H9 (cell line): ENCODE results near the gene LRRC26. TPM values are rescaled to one million over a fixed set of nuclear protein-coding genes. Genes with fewer than 3 reads are reported as not detected.

Source experiments
- DNase-seq: peaks from one replicate; pipeline ENCODE4 v3.0.0-alpha.2; 2017
- H2AFZ ChIP-seq: one replicate; pipeline ENCODE4 v1.6.1; 2013; ENCODE audit warnings: mild to moderate bottlenecking, low read length, control low read depth, moderate library complexity
- H2AK5ac ChIP-seq: 2 replicates; pipeline ENCODE4 v1.6.1; 2013; ENCODE audit warnings: low read length, control low read depth, mixed read lengths; ENCODE audit not compliant: insufficient read length
- H2BK120ac ChIP-seq: one replicate; pipeline ENCODE4 v1.6.1; 2013; ENCODE audit warnings: low read depth, mild to moderate bottlenecking, low read length, control low read depth, inconsistent platforms; ENCODE audit not compliant: poor library complexity, severe bottlenecking
- H2BK12ac ChIP-seq: 2 replicates; pipeline ENCODE4 v1.6.1; 2013; ENCODE audit warnings: low read length, control low read depth, mixed read lengths, low read depth; ENCODE audit not compliant: insufficient read length
- H2BK15ac ChIP-seq: 2 replicates; pipeline ENCODE4 v1.6.1; 2013; ENCODE audit warnings: low read depth, low read length, control low read depth
- H2BK20ac ChIP-seq: one replicate; pipeline ENCODE4 v1.6.1; 2013; ENCODE audit warnings: low read depth, mild to moderate bottlenecking, low read length, control low read depth, inconsistent platforms; ENCODE audit not compliant: poor library complexity, severe bottlenecking
- H2BK5ac ChIP-seq: 2 replicates; pipeline ENCODE4 v1.6.1; 2013; ENCODE audit warnings: low read length, control low read depth, mixed read lengths; ENCODE audit not compliant: insufficient read length
- H3K14ac ChIP-seq: 2 replicates; pipeline ENCODE4 v1.6.1; 2013; ENCODE audit warnings: low read length, control low read depth; ENCODE audit not compliant: insufficient read depth
- H3K18ac ChIP-seq: 2 replicates; pipeline ENCODE4 v1.6.1; 2013; ENCODE audit warnings: low read depth, mild to moderate bottlenecking, mixed read lengths, low read length, control low read depth; ENCODE audit not compliant: insufficient read length
- H3K23ac ChIP-seq: 2 replicates; pipeline ENCODE4 v1.6.1; 2013; ENCODE audit warnings: low read length, control low read depth, mixed read lengths, low read depth; ENCODE audit not compliant: insufficient read length
- H3K23me2 ChIP-seq: 2 replicates; pipeline ENCODE4 v1.6.1; 2013; ENCODE audit warnings: low read depth, mild to moderate bottlenecking, mixed read lengths, low read length, control low read depth; ENCODE audit not compliant: insufficient read length, poor library complexity, severe bottlenecking
- H3K27ac ChIP-seq: 2 replicates; pipeline ENCODE4 v1.5.1; 2013; ENCODE audit warnings: low read length, control low read depth, mixed read lengths, low read depth; ENCODE audit not compliant: insufficient read length
- H3K27me3 ChIP-seq: 2 replicates; pipeline ENCODE4 v1.6.1; 2013; ENCODE audit warnings: low read length, control low read depth, inconsistent platforms; ENCODE audit not compliant: insufficient read depth
- H3K4ac ChIP-seq: 2 replicates; pipeline ENCODE4 v1.6.1; 2013; ENCODE audit warnings: low read depth, mild to moderate bottlenecking, control low read depth, inconsistent platforms, low read length, moderate library complexity
- H3K4me1 ChIP-seq: 2 replicates; pipeline ENCODE4 v1.6.1; 2013; ENCODE audit warnings: low read length, control low read depth, inconsistent platforms; ENCODE audit not compliant: insufficient read depth
- H3K4me2 ChIP-seq: 2 replicates; pipeline ENCODE4 v1.6.1; 2013; ENCODE audit warnings: low read length, control low read depth, mixed read lengths; ENCODE audit not compliant: insufficient read length, insufficient read depth
- H3K56ac ChIP-seq: 2 replicates; pipeline ENCODE4 v1.6.1; 2013; ENCODE audit warnings: low read depth, mild to moderate bottlenecking, mixed read lengths, low read length, control low read depth; ENCODE audit not compliant: insufficient read length
- H3K79me1 ChIP-seq: 2 replicates; pipeline ENCODE4 v1.6.1; 2013; ENCODE audit warnings: low read depth, mild to moderate bottlenecking, moderate library complexity, low read length, control low read depth, inconsistent platforms; ENCODE audit not compliant: insufficient read depth, poor library complexity, severe bottlenecking
- H3K79me2 ChIP-seq: 2 replicates; pipeline ENCODE4 v1.6.1; 2013; ENCODE audit warnings: low read length, control low read depth, inconsistent platforms; ENCODE audit not compliant: insufficient read depth
- H3K9ac ChIP-seq: 2 replicates; pipeline ENCODE4 v1.6.1; 2013; ENCODE audit warnings: low read length, control low read depth, mixed read lengths; ENCODE audit not compliant: insufficient read length; ENCODE audit errors: extremely low read depth
- H3K9me3 ChIP-seq: one replicate; pipeline ENCODE4 v1.6.1; 2013; ENCODE audit warnings: low read depth, low read length, inconsistent platforms; ENCODE audit not compliant: control insufficient read depth
- H3T11ph ChIP-seq: one replicate; pipeline ENCODE4 v1.6.1; 2013; ENCODE audit warnings: mild to moderate bottlenecking, low read length, control low read depth, inconsistent platforms
- H4K20me1 ChIP-seq: one replicate; pipeline ENCODE4 v1.6.1; 2013; ENCODE audit not compliant: control insufficient read depth, insufficient read length, insufficient read depth
- H4K5ac ChIP-seq: 2 replicates; pipeline ENCODE4 v1.6.1; 2013; ENCODE audit warnings: low read depth, mild to moderate bottlenecking, mixed read lengths, low read length, control low read depth; ENCODE audit not compliant: insufficient read length
- H4K8ac ChIP-seq: replicated peaks from 2 replicates; pipeline ENCODE4 v1.6.1; 2013; ENCODE audit warnings: low read length, control low read depth, mixed read lengths, low read depth; ENCODE audit not compliant: insufficient read length
- H4K91ac ChIP-seq: 2 replicates; pipeline ENCODE4 v1.6.1; 2013; ENCODE audit warnings: low read depth, mild to moderate bottlenecking, moderate library complexity, mixed read lengths, low read length, control low read depth; ENCODE audit not compliant: insufficient read length
- H3K27ac Mint-ChIP-seq, 3 experiments: 2 replicates in 2 of 3; 3 replicates in 1 of 3; pipeline ENCODE4 v1.8.0; 2020 to 2021; ENCODE audit warnings: mixed read lengths in 3 of 3, mild to moderate bottlenecking in 1 of 3, moderate library complexity in 1 of 3
- H3K27me3 Mint-ChIP-seq: 2 replicates; pipeline ENCODE4 v1.8.0; 2021; ENCODE audit warnings: low read depth, mild to moderate bottlenecking, moderate library complexity, mixed read lengths
- H3K36me3 Mint-ChIP-seq, 3 experiments: 2 replicates in 2 of 3; 3 replicates in 1 of 3; pipeline ENCODE4 v1.8.0; 2020 to 2021; ENCODE audit warnings: low read depth in 3 of 3, mixed read lengths in 3 of 3; ENCODE audit not compliant: insufficient read depth in 1 of 3
- H3K4me1 Mint-ChIP-seq, 2 experiments: 2 replicates each; pipeline ENCODE4 v1.8.0; 2020; ENCODE audit warnings: mixed read lengths in 2 of 2
- H3K4me3 Mint-ChIP-seq, 2 experiments: 2 replicates in 1 of 2; 3 replicates in 1 of 2; pipeline ENCODE4 v1.8.0; 2020 to 2021; ENCODE audit warnings: mild to moderate bottlenecking in 2 of 2, mixed read lengths in 2 of 2, moderate library complexity in 1 of 2
- H3K9me3 Mint-ChIP-seq, 2 experiments: 2 replicates in 1 of 2; 3 replicates in 1 of 2; pipeline ENCODE4 v1.8.0; 2020; ENCODE audit warnings: mild to moderate bottlenecking in 2 of 2, mixed read lengths in 2 of 2, moderate library complexity in 1 of 2
- CTCF ChIP-seq: fragments of 200-600 bp; sonication (generic); conservative IDR thresholded peaks from 3 replicates; pipeline ENCODE4 v1.8.0; 2021; ENCODE audit warnings: antibody characterized with exemption, mild to moderate bottlenecking
- WGBS: extraction: QIAGEN DNeasy Blood & Tissue Kit; methylation state at CpG from one replicate; pipeline ENCODE4 v1.1.7; 2013; ENCODE audit warnings: missing lambda C conversion rate, low lambda C conversion rate, mixed read lengths; ENCODE audit not compliant: insufficient read length; ENCODE audit errors: extremely low coverage; 5-methylcytosine and 5-hydroxymethylcytosine counted together
- total RNA-seq: library from RNA; stranded (reverse); gene quantifications from 2 replicates; pipeline ENCODE4 v1.2.1, GENCODE V29; 2021

Gene LRRC26
- total RNA-seq, 1 experiment from 2014 or later: 0.96 TPM

GRCh38 chr9:137181680-137182079, 11.8 kb upstream of the LRRC26 start:
- Histone ChIP-seq H4K8ac (no peak overlapping the region), H2BK20ac (no peak overlapping the region), H3K4ac (no peak overlapping the region), H2BK12ac (no peak overlapping the region), H3K56ac (no peak overlapping the region), H3K27ac (no peak overlapping the region), H2BK15ac (no peak overlapping the region), H3K23me2 (no peaks in the 10 kb centered on the region), H3K9ac (no peak overlapping the region), H2AFZ (no peak overlapping the region), H3K79me1 (no peaks in the 10 kb centered on the region), H4K91ac (no peak overlapping the region), H3K23ac (no peak overlapping the region), H3K18ac (no peak overlapping the region), H3K4me1 (no peaks in the 10 kb centered on the region), H3T11ph (no peak overlapping the region), H2AK5ac (no peak overlapping the region), H4K5ac (no peak overlapping the region), H3K4me2 (no peak overlapping the region), H3K14ac (no peak overlapping the region), H2BK5ac (no peak overlapping the region), H3K79me2 (no peaks in the 10 kb centered on the region), H3K27me3 (no peaks in the 10 kb centered on the region), H2BK120ac (no peak overlapping the region), H3K9me3 (no peaks in the 10 kb centered on the region), H4K20me1 (peaks cover 2% of the 10 kb centered on the region)
- no peak for TF ChIP-seq CTCF
- H3K4me3 Mint-ChIP-seq: no peak overlapping the region
- no CpG with 5 or more reads among the region's 22 CpGs for WGBS
- no peaks in the 10 kb centered on the region for H3K9me3 Mint-ChIP-seq
- DNase-seq: no peak
- H3K36me3 Mint-ChIP-seq: peaks cover 5 to 49% (median 47%) of the 10 kb centered on the region in 3 experiments; a peak in 6 of 7 replicates
- no peak overlapping the region for H3K27ac Mint-ChIP-seq
- H3K27me3 Mint-ChIP-seq: peaks cover under 1% of the 10 kb centered on the region; the same call in 1 of the 2 replicates
- 0 out of 4 replicates have a peak, but pooled peaks cover under 1 to 2% of the 10 kb centered on the region in 2 experiments for H3K4me1 Mint-ChIP-seq
